Keratinocyte (primary cell): Measurements from ENCODE around the gene PPP1R12A. TPM values are rescaled to one million over a fixed set of nuclear protein-coding genes. Genes with fewer than 3 reads are reported as not detected.
"Not testable (repeated sequence)": the region's sequence is repeated elsewhere in the genome, so short reads cannot be mapped to it uniquely, and the experiment has no call there.

Experiments used
- DNase-seq: peaks from one replicate; pipeline ENCODE4 v3.0.0-alpha.2; 2011; ENCODE audit warnings: low read depth, missing footprints, low spot score
- FAIRE-seq: peaks from 2 replicates; lab custom pipeline; 2011; peaks lifted over from hg19 to GRCh38; lab: Jason Lieb, UNC
- H2AFZ ChIP-seq: 2 replicates; pipeline ENCODE4 v1.6.0; 2012; ENCODE audit warnings: low read length, control low read depth, inconsistent platforms; ENCODE audit not compliant: control insufficient read depth
- H3K27ac ChIP-seq: 2 replicates; pipeline ENCODE4 v1.5.1; 2011; ENCODE audit warnings: low read length; ENCODE audit not compliant: control insufficient read depth, insufficient read depth
- H3K27me3 ChIP-seq: 3 replicates; pipeline ENCODE4 v1.6.0; 2011; ENCODE audit warnings: low read length; ENCODE audit not compliant: control insufficient read depth, insufficient read depth; ENCODE audit errors: extremely low read depth
- H3K36me3 ChIP-seq, 2 experiments: 2 replicates in 1 of 2; 3 replicates in 1 of 2; pipeline ENCODE4 v1.5.1; 2011; ENCODE audit warnings: low read length in 2 of 2, mild to moderate bottlenecking in 1 of 2; ENCODE audit not compliant: control insufficient read depth in 2 of 2, insufficient read depth in 2 of 2; ENCODE audit errors: extremely low read depth in 1 of 2
- H3K4me1 ChIP-seq: 3 replicates; pipeline ENCODE4 v1.5.1; 2011; ENCODE audit warnings: low read length; ENCODE audit not compliant: control insufficient read depth, insufficient read depth; ENCODE audit errors: extremely low read depth
- H3K4me2 ChIP-seq: 3 replicates; pipeline ENCODE4 v1.6.0; 2011; ENCODE audit warnings: low read depth, low read length; ENCODE audit not compliant: control insufficient read depth, insufficient read depth; ENCODE audit errors: extremely low read depth
- H3K4me3 ChIP-seq, 3 experiments: fragments of 200-600 bp in 1 of 3; sonication (generic) in 1 of 3; 2 replicates in 2 of 3; 3 replicates in 1 of 3; pipeline ENCODE4 v1.5.1; 2011 to 2016; ENCODE audit warnings: low read length in 3 of 3, mild to moderate bottlenecking in 3 of 3, control low read depth in 2 of 3, inconsistent platforms in 1 of 3, low read depth in 1 of 3, mixed read lengths in 1 of 3, mixed run types in 1 of 3, moderate library complexity in 1 of 3; ENCODE audit not compliant: control insufficient read depth in 2 of 3, insufficient read depth in 2 of 3; ENCODE audit errors: extremely low read depth in 1 of 3
- H3K79me2 ChIP-seq: 2 replicates; pipeline ENCODE4 v1.6.0; 2012; ENCODE audit warnings: low read length; ENCODE audit not compliant: control insufficient read depth, insufficient read depth
- H3K9ac ChIP-seq: 3 replicates; pipeline ENCODE4 v1.6.0; 2011; ENCODE audit warnings: low read length; ENCODE audit not compliant: control insufficient read depth, insufficient read depth; ENCODE audit errors: extremely low read depth
- H3K9me1 ChIP-seq: 3 replicates; pipeline ENCODE4 v1.6.0; 2011; ENCODE audit warnings: low read length; ENCODE audit not compliant: control insufficient read depth, insufficient read depth; ENCODE audit errors: extremely low read depth
- H3K9me3 ChIP-seq: 2 replicates; pipeline ENCODE4 v1.5.1; 2012; ENCODE audit warnings: low read depth, low read length; ENCODE audit not compliant: control insufficient read depth
- H4K20me1 ChIP-seq: 3 replicates; pipeline ENCODE4 v1.6.0; 2011; ENCODE audit warnings: low read length; ENCODE audit not compliant: control insufficient read depth, insufficient read depth; ENCODE audit errors: extremely low read depth
- CTCF ChIP-seq, 3 experiments: IDR thresholded peaks in 1 of 3; conservative IDR thresholded peaks in 1 of 3; optimal IDR thresholded peaks in 1 of 3; 2 replicates in 2 of 3; 3 replicates in 1 of 3; pipeline versions ENCODE3 to v1.5.1; 2011; ENCODE audit warnings: low read length in 3 of 3, mild to moderate bottlenecking in 3 of 3, moderate library complexity in 2 of 3, control low read depth in 1 of 3, inconsistent platforms in 1 of 3; ENCODE audit not compliant: insufficient read depth in 2 of 3; ENCODE audit errors: extremely low read depth in 1 of 3
- EZH2 ChIP-seq: IDR thresholded peaks from one replicate; pipeline ENCODE4 v1.6.1; 2012; ENCODE audit warnings: inconsistent platforms, mild to moderate bottlenecking, low read length, moderate library complexity
- dilution Hi-C: fragments of 300-500 bp; cut with MboI; formaldehyde crosslinking; loops from one replicate; pipeline ENCODE4 v1.7.0; 2020; ENCODE audit warnings: low sequenced_read_pairs; ENCODE audit not compliant: extremely low pct_ligation_motif_present
- polyA plus RNA-seq, 5 experiments: library from polyadenylated mRNA; depleted of rRNA in 3 of 5; stranded (reverse) in 3 of 5; stranded (forward) in 1 of 5; unstranded in 1 of 5; fragments of >200 nt; gene quantifications; 1 replicate in 1 of 5; 2 replicates in 3 of 5; 3 replicates in 1 of 5; pipeline versions ENCODE4 v1.2.1 to v1.2.3, GENCODE V29; 2011 to 2012; ENCODE audit warnings: missing spikeins in 2 of 5, low read depth in 1 of 5, low replicate concordance in 1 of 5

Gene PPP1R12A
- polyA plus RNA-seq, 1 donor (not counting 4 experiments of a cell fraction or from before 2014, with no cell fraction given), result 45.2 TPM

GRCh38 chr12:79881351-79881750, 53.5 kb downstream of the PPP1R12A start:
- no peak overlapping the region for H3K4me2 ChIP-seq
- FAIRE-seq, result no peak
- H3K9me3 ChIP-seq, result no peaks in the 10 kb centered on the region
- DNase-seq, result no peak
- dilution Hi-C loops, result no loop called here
- no peak overlapping the region for H3K4me3 ChIP-seq
- no peak overlapping the region for H2AFZ ChIP-seq
- H3K27ac ChIP-seq, result no peak overlapping the region
- peaks cover 10% of the 10 kb centered on the region for H3K4me1 ChIP-seq
- no peaks in the 10 kb centered on the region for H3K9me1 ChIP-seq
- H3K9ac ChIP-seq, result no peak overlapping the region
- H3K36me3 ChIP-seq, result no peaks in the 10 kb centered on the region
- H3K79me2 ChIP-seq, result peaks cover 80% of the 10 kb centered on the region
- H3K27me3 ChIP-seq, result no peaks in the 10 kb centered on the region
- no peaks in the 10 kb centered on the region for H4K20me1 ChIP-seq
- TF ChIP-seq CTCF (optimal IDR thresholded peaks at IDR 0.05 in 1 of 3, IDR thresholded peaks at IDR 0.05 in 1 of 3, conservative IDR thresholded peaks at IDR 0.05 in 1 of 3; ENCODE audit: extremely low read depth in 1 of 3, insufficient read depth in 2 of 3, low read length in 3 of 3), result no peak
- no peak for TF ChIP-seq EZH2

DNA sequence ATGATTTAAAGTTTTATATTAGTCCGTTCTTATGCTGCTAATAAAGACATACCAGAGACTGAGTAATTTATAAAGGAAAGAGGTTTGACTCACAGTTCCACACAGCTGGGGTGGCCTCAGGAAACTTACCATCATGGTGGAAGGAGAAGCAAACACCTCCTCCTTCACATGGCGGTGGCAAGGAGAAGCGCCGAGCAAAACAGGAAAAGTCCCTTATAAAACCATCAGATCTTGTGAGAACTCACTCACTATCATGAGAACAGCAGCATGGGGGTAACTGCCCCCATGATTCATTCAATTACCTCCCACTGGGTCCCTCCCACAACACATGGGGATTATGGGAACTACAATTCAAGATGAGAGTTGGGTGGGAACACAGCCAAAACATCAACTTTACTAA, 56.4 kb downstream of the PPP1R12A start:
- H3K9ac ChIP-seq, DNase-seq, dilution Hi-C loops, H4K20me1 ChIP-seq, H2AFZ ChIP-seq, FAIRE-seq, H3K27me3 ChIP-seq, H3K9me3 ChIP-seq, H3K4me2 ChIP-seq, H3K4me1 ChIP-seq, H3K27ac ChIP-seq, H3K36me3 ChIP-seq, H3K9me1 ChIP-seq, H3K4me3 ChIP-seq: not testable (repeated sequence)
- H3K79me2 ChIP-seq, result peaks cover 73% of the 10 kb centered on the region

- Histone ChIP-seq H3K4me3 (no peak overlapping the region), H3K9me3 (no peaks in the 10 kb centered on the region), H3K4me1 (no peaks in the 10 kb centered on the region), H3K79me2 (peaks cover 69% of the 10 kb centered on the region), H3K27ac (no peak overlapping the region), H3K4me2 (no peak overlapping the region), H2AFZ (no peak overlapping the region), H3K9ac (no peak overlapping the region), H4K20me1 (peaks cover 4% of the 10 kb centered on the region), H3K9me1 (no peaks in the 10 kb centered on the region), H3K36me3 (no peaks in the 10 kb centered on the region), H3K27me3 (no peaks in the 10 kb centered on the region)
- FAIRE-seq (no peak), DNase-seq (no peak)
- dilution Hi-C loops, result no loop called here
- TF ChIP-seq CTCF (optimal IDR thresholded peaks at IDR 0.05 in 1 of 3, IDR thresholded peaks at IDR 0.05 in 1 of 3, conservative IDR thresholded peaks at IDR 0.05 in 1 of 3; ENCODE audit: extremely low read depth in 1 of 3, insufficient read depth in 2 of 3, low read length in 3 of 3), result no peak
Observed at GRCh38 chr12:79877246-79877645, 57.7 kb downstream of the PPP1R12A start.
